SKM-1 treated with dmso at 0.1 percent for 144 hours (cell line): ENCODE results near the gene ABHD18.
"Not testable (repeated sequence)": the region's sequence is repeated elsewhere in the genome, so short reads cannot be mapped to it uniquely, and the experiment has no call there.

ENCODE experiments used
- DNase-seq: peaks from one replicate; lab custom pipeline; 2025; ENCODE audit not compliant: unreplicated experiment; lab: John Stamatoyannopoulos, UW

The ABHD18 gene

GRCh38 chr4:128061566-128062536 is 96.6 kb downstream of the ABHD18 start:
- peak; percentile 42 for DNase-seq

- not testable (repeated sequence) for DNase-seq
Observed at GRCh38 chr4:128066453-128066820, 101.2 kb downstream of the ABHD18 start.

- no peak for DNase-seq
Observed at GRCh38 chr4:128068918-128069317, 103.7 kb downstream of the ABHD18 start.

- no peak for DNase-seq
Observed at GRCh38 chr4:128076464-128076863, 111.3 kb downstream of the ABHD18 start.
